Ishikawa (cell line): ENCODE data around the gene TRPV5.

Source experiments
- CEBPB ChIP-seq: IDR thresholded peaks from 2 replicates; pipeline ENCODE4 v1.6.1; 2012
- CREB1 ChIP-seq: IDR thresholded peaks from 2 replicates; pipeline ENCODE4 v1.6.1; 2012; ENCODE audit warnings: low read depth
- EGR1 ChIP-seq: IDR thresholded peaks from 2 replicates; pipeline ENCODE4 v1.6.1; 2012
- EP300 ChIP-seq: IDR thresholded peaks from 2 replicates; pipeline ENCODE4 v1.6.1; 2012; ENCODE audit warnings: borderline replicate concordance
- FOXM1 ChIP-seq: IDR thresholded peaks from 2 replicates; pipeline ENCODE4 v1.6.1; 2012; ENCODE audit warnings: low read depth, borderline replicate concordance
- NFIC ChIP-seq: IDR thresholded peaks from 2 replicates; pipeline ENCODE4 v1.6.1; 2012
- RAD21 ChIP-seq: IDR thresholded peaks from 2 replicates; pipeline ENCODE4 v1.6.1; 2012; ENCODE audit warnings: low read depth
- TAF1 ChIP-seq: IDR thresholded peaks from 2 replicates; pipeline ENCODE4 v1.6.1; 2012; ENCODE audit warnings: low read depth, mild to moderate bottlenecking
- TCF12 ChIP-seq: IDR thresholded peaks from 2 replicates; pipeline ENCODE4 v1.6.1; 2012; ENCODE audit warnings: low read depth
- TEAD4 ChIP-seq: IDR thresholded peaks from 2 replicates; pipeline ENCODE4 v1.6.1; 2012
- YY1 ChIP-seq: IDR thresholded peaks from 2 replicates; pipeline ENCODE4 v1.6.1; 2012; ENCODE audit warnings: low read depth
- ZBTB7A ChIP-seq: IDR thresholded peaks from 2 replicates; pipeline ENCODE4 v1.6.1; 2012; ENCODE audit warnings: low read depth
- TF ChIP-seq, protein P1 (sequence below): IDR thresholded peaks from 2 replicates; pipeline ENCODE4 v1.6.1; 2012
- TF ChIP-seq, protein P2 (sequence below): IDR thresholded peaks from 2 replicates; pipeline ENCODE4 v1.6.1; 2012
- TF ChIP-seq, protein P3 (sequence below): IDR thresholded peaks from 2 replicates; pipeline ENCODE4 v1.6.1; 2012; ENCODE audit warnings: low read depth, mild to moderate bottlenecking

TRPV5 gene

DNA sequence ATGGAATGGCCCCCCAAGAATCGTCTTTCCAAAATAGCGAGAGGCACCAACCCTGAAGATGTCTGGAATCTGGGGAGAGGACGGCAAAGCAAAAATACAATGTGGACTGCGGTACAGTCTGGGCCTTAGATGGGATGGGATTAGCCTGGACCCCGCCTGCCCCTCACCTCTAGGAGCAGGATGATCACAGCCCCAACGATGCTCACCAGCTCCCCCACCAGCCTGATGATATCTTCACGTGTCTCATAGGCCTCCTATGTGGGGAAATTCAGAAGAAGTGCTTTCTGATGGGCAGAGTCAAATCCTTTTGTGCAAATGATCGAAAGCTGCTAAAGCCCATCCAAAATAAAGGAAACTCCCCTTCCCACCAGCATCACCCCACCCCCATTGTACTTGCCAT, 18.2 kb downstream of the TRPV5 start:
- TF ChIP-seq EP300: no peak
- TF ChIP-seq, protein P1, sequence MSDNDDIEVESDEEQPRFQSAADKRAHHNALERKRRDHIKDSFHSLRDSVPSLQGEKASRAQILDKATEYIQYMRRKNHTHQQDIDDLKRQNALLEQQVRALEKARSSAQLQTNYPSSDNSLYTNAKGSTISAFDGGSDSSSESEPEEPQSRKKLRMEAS: no peak
- TF ChIP-seq, protein P2, sequence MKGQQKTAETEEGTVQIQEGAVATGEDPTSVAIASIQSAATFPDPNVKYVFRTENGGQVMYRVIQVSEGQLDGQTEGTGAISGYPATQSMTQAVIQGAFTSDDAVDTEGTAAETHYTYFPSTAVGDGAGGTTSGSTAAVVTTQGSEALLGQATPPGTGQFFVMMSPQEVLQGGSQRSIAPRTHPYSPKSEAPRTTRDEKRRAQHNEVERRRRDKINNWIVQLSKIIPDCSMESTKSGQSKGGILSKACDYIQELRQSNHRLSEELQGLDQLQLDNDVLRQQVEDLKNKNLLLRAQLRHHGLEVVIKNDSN: no peak
- no peak for TF ChIP-seq NFIC
- no peak for TF ChIP-seq FOXM1
- TF ChIP-seq TEAD4: no peak
- TF ChIP-seq ZBTB7A: no peak
- no peak for TF ChIP-seq EGR1
- no peak for TF ChIP-seq TCF12
- TF ChIP-seq YY1: no peak
- TF ChIP-seq CEBPB: no peak
- no peak for TF ChIP-seq TAF1
- TF ChIP-seq, protein P3, sequence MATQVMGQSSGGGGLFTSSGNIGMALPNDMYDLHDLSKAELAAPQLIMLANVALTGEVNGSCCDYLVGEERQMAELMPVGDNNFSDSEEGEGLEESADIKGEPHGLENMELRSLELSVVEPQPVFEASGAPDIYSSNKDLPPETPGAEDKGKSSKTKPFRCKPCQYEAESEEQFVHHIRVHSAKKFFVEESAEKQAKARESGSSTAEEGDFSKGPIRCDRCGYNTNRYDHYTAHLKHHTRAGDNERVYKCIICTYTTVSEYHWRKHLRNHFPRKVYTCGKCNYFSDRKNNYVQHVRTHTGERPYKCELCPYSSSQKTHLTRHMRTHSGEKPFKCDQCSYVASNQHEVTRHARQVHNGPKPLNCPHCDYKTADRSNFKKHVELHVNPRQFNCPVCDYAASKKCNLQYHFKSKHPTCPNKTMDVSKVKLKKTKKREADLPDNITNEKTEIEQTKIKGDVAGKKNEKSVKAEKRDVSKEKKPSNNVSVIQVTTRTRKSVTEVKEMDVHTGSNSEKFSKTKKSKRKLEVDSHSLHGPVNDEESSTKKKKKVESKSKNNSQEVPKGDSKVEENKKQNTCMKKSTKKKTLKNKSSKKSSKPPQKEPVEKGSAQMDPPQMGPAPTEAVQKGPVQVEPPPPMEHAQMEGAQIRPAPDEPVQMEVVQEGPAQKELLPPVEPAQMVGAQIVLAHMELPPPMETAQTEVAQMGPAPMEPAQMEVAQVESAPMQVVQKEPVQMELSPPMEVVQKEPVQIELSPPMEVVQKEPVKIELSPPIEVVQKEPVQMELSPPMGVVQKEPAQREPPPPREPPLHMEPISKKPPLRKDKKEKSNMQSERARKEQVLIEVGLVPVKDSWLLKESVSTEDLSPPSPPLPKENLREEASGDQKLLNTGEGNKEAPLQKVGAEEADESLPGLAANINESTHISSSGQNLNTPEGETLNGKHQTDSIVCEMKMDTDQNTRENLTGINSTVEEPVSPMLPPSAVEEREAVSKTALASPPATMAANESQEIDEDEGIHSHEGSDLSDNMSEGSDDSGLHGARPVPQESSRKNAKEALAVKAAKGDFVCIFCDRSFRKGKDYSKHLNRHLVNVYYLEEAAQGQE: no peak
- no peak for TF ChIP-seq RAD21
- no peak for TF ChIP-seq CREB1

DNA sequence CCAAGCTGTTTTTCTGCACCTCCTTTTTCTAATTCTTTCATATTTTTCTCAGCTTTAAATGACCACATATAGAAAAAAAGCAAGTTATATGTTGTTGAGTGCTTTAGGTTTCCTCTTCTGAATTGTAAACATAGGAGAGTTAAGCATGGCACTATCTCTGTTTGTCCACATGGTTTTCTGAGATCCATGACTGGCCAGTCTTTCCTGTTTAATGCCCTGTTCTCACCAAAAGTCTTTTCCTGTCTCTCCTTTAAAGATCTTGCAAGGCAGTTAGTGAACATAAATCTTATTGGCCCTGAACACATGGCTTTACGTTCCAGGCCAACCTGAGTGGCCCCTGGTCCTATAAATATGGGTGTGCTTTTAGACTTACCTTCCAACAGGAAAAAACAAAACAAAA, 19.4 kb downstream of the TRPV5 start:
- no peak for TF ChIP-seq FOXM1
- TF ChIP-seq, protein P2: no peak
- no peak for TF ChIP-seq TEAD4
- TF ChIP-seq NFIC: no peak
- no peak for TF ChIP-seq CREB1
- TF ChIP-seq CEBPB: no peak
- no peak for TF ChIP-seq EP300
- TF ChIP-seq YY1: no peak

DNA sequence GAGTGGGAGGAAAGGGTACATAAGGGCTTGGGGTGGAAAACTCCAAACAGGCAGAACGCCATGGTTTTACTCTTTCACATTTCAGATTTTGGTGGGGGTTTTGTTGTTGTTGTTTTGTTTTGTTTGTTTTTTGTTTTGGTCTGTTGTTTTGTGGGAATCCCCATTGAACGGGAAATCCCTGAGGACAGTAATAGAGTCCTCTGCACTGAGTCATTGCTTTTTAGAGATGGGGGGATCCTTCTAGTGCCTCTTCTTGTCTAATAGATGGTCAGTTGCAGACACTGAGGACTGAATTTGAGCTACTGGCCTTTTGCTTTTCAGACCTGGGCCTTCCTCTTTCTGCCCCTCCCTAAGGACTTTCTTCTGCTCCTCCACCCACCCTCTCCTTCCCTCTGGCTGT, 20.0 kb downstream of the TRPV5 start:
- TF ChIP-seq RAD21: no peak
- no peak for TF ChIP-seq ZBTB7A
- TF ChIP-seq CEBPB: no peak
- no peak for TF ChIP-seq TAF1
- no peak for TF ChIP-seq FOXM1
- TF ChIP-seq YY1: no peak
- TF ChIP-seq, protein P1: no peak
- no peak for TF ChIP-seq CREB1
- TF ChIP-seq, protein P3: no peak
- TF ChIP-seq, protein P2: no peak
- no peak for TF ChIP-seq EP300
- no peak for TF ChIP-seq EGR1
- TF ChIP-seq NFIC: no peak
- no peak for TF ChIP-seq TEAD4
- TF ChIP-seq TCF12: no peak

DNA sequence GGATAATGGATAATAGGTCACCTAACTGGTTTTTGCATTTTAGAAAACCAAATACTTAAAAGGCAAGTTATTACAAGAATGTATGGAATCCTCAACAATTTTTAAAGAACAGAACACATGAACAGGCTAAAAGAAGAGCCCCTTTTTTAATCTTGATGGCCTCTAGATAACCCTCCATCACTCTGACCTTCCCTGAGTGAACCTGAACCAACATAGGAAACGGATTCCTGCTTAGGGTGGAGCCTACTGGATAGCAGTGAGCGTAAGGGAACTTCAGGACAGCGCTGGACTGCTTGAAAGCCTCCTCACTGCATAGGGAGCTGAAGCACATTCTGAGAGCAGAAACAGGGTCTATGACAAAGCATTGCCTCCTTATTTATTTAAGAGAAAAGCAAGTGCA, 20.5 kb downstream of the TRPV5 start:
- TF ChIP-seq RAD21 (no peak), TAF1 (no peak), EP300 (no peak), ZBTB7A (no peak), FOXM1 (no peak), TEAD4 (no peak), EGR1 (no peak), NFIC (no peak), CREB1 (no peak), TCF12 (no peak), YY1 (no peak), CEBPB (no peak)
- TF ChIP-seq, protein P1: no peak
- TF ChIP-seq, protein P3: no peak
- TF ChIP-seq, protein P2: no peak
